GM12864 (cell line): Measurements from ENCODE around the gene RNF207.

Source experiments
- DNase-seq: peaks from one replicate; pipeline ENCODE4 v3.0.0-alpha.2; 2011; ENCODE audit warnings: low read depth
- H3K4me3 ChIP-seq: 2 replicates; pipeline ENCODE4 v1.5.1; 2011; ENCODE audit warnings: mild to moderate bottlenecking, low read depth, low read length, control low read depth
- CTCF ChIP-seq: IDR thresholded peaks from 2 replicates; pipeline ENCODE4 v1.5.1; 2011; ENCODE audit warnings: low read depth, mild to moderate bottlenecking, moderate library complexity, low read length, control low read depth, inconsistent platforms; ENCODE audit errors: missing control alignments

RNF207 gene

GRCh38 chr1:6220236-6220635 lies 14.3 kb downstream of the RNF207 start:
- DNase-seq = no peak
- TF ChIP-seq CTCF = no peak
- no peak overlapping the region for H3K4me3 ChIP-seq

GRCh38 chr1:6221210-6221784 lies 15.4 kb downstream of the RNF207 start:
- DNase-seq = no peak
- TF ChIP-seq CTCF = no peak
- no peak overlapping the region for H3K4me3 ChIP-seq

GRCh38 chr1:6222636-6223035 lies 16.7 kb downstream of the RNF207 start:
- no peak for TF ChIP-seq CTCF
- H3K4me3 ChIP-seq = no peak overlapping the region
- no peak for DNase-seq

GRCh38 chr1:6223617-6224016 lies 17.7 kb downstream of the RNF207 start:
- DNase-seq = no peak
- TF ChIP-seq CTCF = no peak
- no peak overlapping the region for H3K4me3 ChIP-seq

GRCh38 chr1:6224718-6225117 lies 18.8 kb downstream of the RNF207 start:
- DNase-seq = no peak
- no peak for TF ChIP-seq CTCF
- no peak overlapping the region for H3K4me3 ChIP-seq

GRCh38 chr1:6225651-6226050 lies 19.7 kb downstream of the RNF207 start:
- DNase-seq = no peak
- no peak for TF ChIP-seq CTCF
- no peak overlapping the region for H3K4me3 ChIP-seq

- DNase-seq = no peak
- no peak for TF ChIP-seq CTCF
- H3K4me3 ChIP-seq = no peak overlapping the region
Observed at GRCh38 chr1:6233376-6233775, 27.5 kb downstream of the RNF207 start.
